Upper lobe of left lung (tissue), 4 donors: Measurements from ENCODE around the gene MMP28.

Experiments
- CTCF ChIP-seq, 6 experiments: fragments of 450-650 bp in 4 of 6; fragments of 200-600 bp in 2 of 6; sonication (generic) in 2 of 6; IDR thresholded peaks; one replicate each; pipeline ENCODE4 v1.5.1; 2016 to 2019; ENCODE audit warnings: antibody characterized with exemption in 6 of 6
- EP300 ChIP-seq, 4 donors: sonication (generic); formaldehyde crosslinking; IDR thresholded peaks; one replicate each; pipeline ENCODE4 v1.5.1; 2017; ENCODE audit warnings: antibody characterized with exemption in 4 of 4, control low read depth in 2 of 4

GRCh38 chr17:35745246-35745645, 50.2 kb downstream of the MMP28 start:
- TF ChIP-seq CTCF (IDR thresholded peaks at IDR 0.05), result no peak
- no peak for TF ChIP-seq EP300 (IDR thresholded peaks at IDR 0.05)
